Skeletal muscle tissue (tissue), 4 donors: Measurements from ENCODE around the gene SLC25A42. TPM values are rescaled to one million over a fixed set of nuclear protein-coding genes. Genes with fewer than 3 reads are reported as not detected.
A peak's percentile ranks its signal among the peaks of the same experiment; 100 is the strongest.

Experiments used
- H3K27ac ChIP-seq: one replicate; pipeline ENCODE4 v1.7.0; 2013; ENCODE audit warnings: mild to moderate bottlenecking, low read depth, low read length, inconsistent platforms
- H3K27me3 ChIP-seq, 3 donors: one replicate each; pipeline ENCODE4 v1.7.0; 2013; ENCODE audit warnings: low read length in 3 of 3; ENCODE audit not compliant: control insufficient read depth in 3 of 3, insufficient read depth in 3 of 3
- H3K36me3 ChIP-seq, 3 donors: one replicate each; pipeline ENCODE4 v1.7.0; 2013; ENCODE audit warnings: low read length in 3 of 3; ENCODE audit not compliant: control insufficient read depth in 3 of 3, insufficient read depth in 3 of 3
- H3K4me1 ChIP-seq, 3 donors: one replicate each; pipeline ENCODE4 v1.7.0; 2013; ENCODE audit warnings: low read length in 3 of 3, mild to moderate bottlenecking in 3 of 3; ENCODE audit not compliant: control insufficient read depth in 3 of 3, insufficient read depth in 3 of 3
- H3K4me3 ChIP-seq, 3 donors: one replicate each; pipeline ENCODE4 v1.7.0; 2013; ENCODE audit warnings: low read length in 3 of 3
- H3K9ac ChIP-seq, 3 donors: one replicate each; pipeline ENCODE4 v1.7.0; 2013; ENCODE audit warnings: low read length in 3 of 3, mild to moderate bottlenecking in 3 of 3, moderate library complexity in 2 of 3, low read depth in 1 of 3
- H3K9me3 ChIP-seq, 3 donors: one replicate each; pipeline ENCODE4 v1.7.0; 2013; ENCODE audit warnings: low read length in 3 of 3; ENCODE audit not compliant: control insufficient read depth in 3 of 3
- total RNA-seq: library from RNA; depleted of rRNA; stranded (reverse); fragments of >200 nt; gene quantifications from one replicate; pipeline ENCODE4 v1.2.3, GENCODE V29; 2014
- donor health status: Osteomylitis.

SLC25A42 gene
- total RNA-seq, 1 donor from 2014 or later = 7.8 TPM

GRCh38 chr19:19110410-19111135, 46.8 kb downstream of the SLC25A42 start:
- H3K4me1 ChIP-seq = peaks cover 0 to 24% (median 16%) of the 10 kb centered on the region in 3 donors
- H3K4me3 ChIP-seq = no peak overlapping the region
- H3K36me3 ChIP-seq = peaks cover 0 to 12% (median 6%) of the 10 kb centered on the region in 3 donors
- H3K9ac ChIP-seq = peak overlapping the region in 1 of 3 donors; percentile 8
- H3K9me3 ChIP-seq = no peaks in the 10 kb centered on the region
- no peak overlapping the region for H3K27ac ChIP-seq
- no peaks in the 10 kb centered on the region for H3K27me3 ChIP-seq

GRCh38 chr19:19111136-19111835, 47.5 kb downstream of the SLC25A42 start:
- Histone ChIP-seq H3K27ac (no peak overlapping the region), H3K9me3 (no peaks in the 10 kb centered on the region), H3K4me3 (no peak overlapping the region), H3K27me3 (no peaks in the 10 kb centered on the region), H3K4me1 (peaks cover 0 to 24% (median 16%) of the 10 kb centered on the region in 3 donors), H3K36me3 (peaks cover 0 to 12% (median 6%) of the 10 kb centered on the region in 3 donors), H3K9ac (no peak overlapping the region)

DNA sequence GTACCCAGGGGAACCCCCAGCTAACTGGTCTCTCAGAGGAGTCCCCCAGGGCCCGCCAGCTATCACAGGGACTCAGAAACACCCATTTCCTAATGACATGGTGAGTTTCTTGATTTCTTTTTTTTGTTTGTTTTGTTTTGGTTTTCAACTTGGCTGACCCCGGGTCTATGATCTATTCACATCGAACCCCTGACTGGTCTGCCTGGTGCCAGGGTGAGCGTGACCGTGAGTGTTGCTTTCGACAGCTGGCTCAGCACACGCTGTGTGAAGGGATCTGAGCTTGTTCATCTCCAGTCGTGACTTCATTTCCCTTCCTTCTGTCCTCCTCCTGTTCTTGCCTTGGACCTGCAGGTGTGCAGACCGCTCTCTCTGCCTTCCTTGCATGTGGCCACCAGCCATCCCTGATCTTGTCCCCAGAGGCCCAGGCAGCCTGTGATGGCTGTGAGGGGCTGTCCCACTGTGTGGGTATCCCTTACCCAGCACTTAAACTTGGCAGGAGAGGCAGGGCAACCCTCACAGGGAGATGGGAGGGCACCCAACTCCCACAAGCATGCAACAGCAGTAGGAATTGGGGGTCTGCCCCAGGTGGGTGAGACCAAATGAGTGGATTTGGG, 48.3 kb downstream of the SLC25A42 start:
- Histone ChIP-seq H3K27me3 (no peaks in the 10 kb centered on the region), H3K27ac (no peak overlapping the region)

GRCh38 chr19:19113040-19113626, 49.3 kb downstream of the SLC25A42 start:
- Histone ChIP-seq H3K36me3 (peaks cover 0 to 5% (median 4%) of the 10 kb centered on the region in 3 donors), H3K4me1 (peaks cover 0 to 24% (median 16%) of the 10 kb centered on the region in 3 donors), H3K9me3 (no peaks in the 10 kb centered on the region), H3K27me3 (no peaks in the 10 kb centered on the region), H3K4me3 (no peak overlapping the region), H3K27ac (no peak overlapping the region), H3K9ac (no peak overlapping the region)

More for the DNA sequence above, 48.3 kb downstream of the SLC25A42 start:
- Histone ChIP-seq H3K4me1 (peaks cover 0 to 24% (median 16%) of the 10 kb centered on the region in 3 donors), H3K9me3 (no peaks in the 10 kb centered on the region), H3K9ac (no peak overlapping the region), H3K36me3 (peaks cover 1 to 12% (median 6%) of the 10 kb centered on the region in 3 donors), H3K4me3 (no peak overlapping the region)

DNA sequence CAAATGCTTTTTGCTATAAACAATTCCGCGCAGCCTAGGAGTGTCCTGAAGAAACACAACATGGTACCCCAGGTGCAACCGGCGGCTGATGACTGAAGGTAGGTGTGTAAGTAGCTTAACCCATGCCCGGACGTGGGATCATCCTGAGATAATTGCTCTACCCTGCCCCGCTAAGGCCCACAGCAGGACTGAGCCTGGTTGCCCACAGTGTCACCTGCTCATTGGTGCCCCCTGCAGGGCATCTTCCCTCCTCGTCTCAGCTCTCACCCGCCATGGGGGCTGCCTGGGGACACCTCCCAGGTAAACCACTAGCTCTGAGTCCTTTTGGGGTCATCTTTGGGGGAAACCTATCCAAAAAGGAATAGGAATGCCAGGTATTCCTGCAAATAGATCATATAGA, 52.2 kb downstream of the SLC25A42 start:
- H3K9me3 ChIP-seq = no peaks in the 10 kb centered on the region
- H3K36me3 ChIP-seq = peaks cover 13 to 20% (median 19%) of the 10 kb centered on the region in 3 donors
- H3K4me1 ChIP-seq = peaks cover 0 to 9% (median 5%) of the 10 kb centered on the region in 3 donors
- no peak overlapping the region for H3K27ac ChIP-seq
- no peak overlapping the region for H3K4me3 ChIP-seq
- no peak overlapping the region for H3K9ac ChIP-seq
- no peaks in the 10 kb centered on the region for H3K27me3 ChIP-seq

DNA sequence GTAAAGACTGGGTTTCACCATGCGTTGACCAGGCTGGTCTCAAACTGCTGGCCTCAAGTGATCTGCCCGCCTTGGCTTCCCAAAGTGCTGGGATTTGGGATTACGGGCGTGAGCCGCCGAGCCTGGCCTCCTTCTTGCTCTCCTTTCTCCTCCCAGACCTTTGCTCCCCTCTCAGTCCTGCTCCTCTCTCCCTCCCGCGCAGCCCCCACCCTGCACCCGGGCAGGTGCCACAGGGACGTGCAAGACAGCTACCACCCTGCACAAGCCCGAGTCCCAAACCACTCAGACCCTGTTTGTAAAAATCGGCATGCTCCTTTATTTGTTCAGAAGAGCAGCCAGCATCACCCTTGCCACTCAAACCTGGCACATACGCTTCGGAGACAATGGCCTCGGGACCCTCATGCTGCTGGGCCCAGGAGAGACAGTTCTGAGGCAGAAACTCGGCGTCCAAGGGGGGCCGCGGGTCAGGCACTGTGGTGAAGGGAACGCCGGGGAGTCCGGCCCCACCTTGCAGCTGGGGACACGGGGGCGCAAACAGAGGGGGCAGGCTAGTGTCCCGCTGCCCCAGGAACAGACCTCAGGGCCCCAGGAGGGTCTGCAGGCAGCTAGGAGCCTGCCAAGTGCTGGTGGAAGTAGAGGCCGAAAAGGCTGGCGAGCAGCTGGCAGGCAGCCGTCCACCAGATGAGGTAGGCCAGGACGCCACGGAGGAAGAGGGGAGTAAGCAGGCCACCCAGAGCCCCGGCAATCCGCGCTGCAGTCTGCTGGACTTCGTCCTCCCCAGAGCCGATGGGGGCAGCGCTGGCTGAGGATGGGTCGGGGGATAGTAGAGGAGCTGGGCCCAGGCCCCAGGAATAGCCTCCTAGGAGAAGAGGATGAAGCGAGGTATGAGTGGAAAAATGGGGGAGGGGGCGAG, 55.8 kb downstream of the SLC25A42 start:
- no peak overlapping the region for H3K27ac ChIP-seq
- peaks cover 0 to 2% (median 0%) of the 10 kb centered on the region in 3 donors for H3K9me3 ChIP-seq
- no peak overlapping the region for H3K9ac ChIP-seq
- no peaks in the 10 kb centered on the region for H3K4me1 ChIP-seq
- H3K27me3 ChIP-seq = no peaks in the 10 kb centered on the region
- no peak overlapping the region for H3K4me3 ChIP-seq
- H3K36me3 ChIP-seq = peaks cover 21 to 36% (median 33%) of the 10 kb centered on the region in 3 donors

DNA sequence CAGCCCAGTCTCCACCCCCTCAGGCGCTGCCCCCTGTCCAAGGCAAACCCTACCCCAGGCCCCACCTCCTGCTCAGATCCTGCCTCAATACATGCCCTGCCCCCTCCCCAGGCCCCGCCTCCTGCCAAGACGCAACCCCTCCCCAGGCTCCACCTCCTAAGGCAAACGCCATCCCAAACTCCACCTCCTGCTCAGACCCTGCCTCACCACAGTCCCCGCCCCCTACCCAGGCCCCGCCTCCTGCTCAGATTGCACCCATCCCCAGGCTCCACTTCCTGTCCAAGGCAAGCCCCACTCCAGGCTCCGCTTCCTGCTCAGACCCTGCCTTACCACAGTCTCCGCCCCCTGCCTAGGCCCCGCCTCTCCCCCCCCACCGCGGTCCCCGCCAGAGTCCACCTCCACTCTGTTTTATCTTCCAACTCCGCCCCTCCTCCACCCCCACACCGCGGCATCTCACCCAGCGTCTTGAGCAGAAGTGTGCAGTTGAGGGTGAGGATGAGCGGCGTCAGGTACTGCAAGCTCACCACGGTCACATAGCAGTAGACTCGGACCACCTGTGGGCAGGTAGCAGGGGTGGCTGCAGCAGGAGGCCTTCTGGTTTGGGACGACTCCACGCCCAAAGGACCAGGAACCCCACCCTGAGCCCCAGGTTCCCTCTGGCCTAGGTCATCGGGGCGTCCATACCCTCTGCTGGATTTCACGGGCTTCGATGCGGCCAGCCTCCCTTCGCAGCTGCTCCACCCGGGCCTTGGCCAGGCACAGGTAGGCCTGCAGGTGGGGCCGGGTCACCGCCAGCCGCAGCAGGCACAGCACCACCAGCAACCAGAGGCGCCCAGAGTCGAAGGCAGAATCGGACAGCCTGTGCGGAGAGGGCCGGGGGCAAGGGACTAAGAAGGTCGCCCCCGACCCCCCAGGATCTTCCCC, 56.8 kb downstream of the SLC25A42 start:
- peaks cover 21 to 36% (median 33%) of the 10 kb centered on the region in 3 donors for H3K36me3 ChIP-seq
- no peak overlapping the region for H3K4me3 ChIP-seq
- H3K9ac ChIP-seq = no peak overlapping the region
- H3K9me3 ChIP-seq = peaks cover 0 to 2% (median 0%) of the 10 kb centered on the region in 3 donors
- H3K27ac ChIP-seq = no peak overlapping the region
- no peaks in the 10 kb centered on the region for H3K4me1 ChIP-seq
- H3K27me3 ChIP-seq = no peaks in the 10 kb centered on the region

- H3K27me3 ChIP-seq = no peaks in the 10 kb centered on the region
- peaks cover 0 to 2% (median 0%) of the 10 kb centered on the region in 3 donors for H3K9me3 ChIP-seq
- H3K27ac ChIP-seq = no peak overlapping the region
- H3K4me1 ChIP-seq = no peaks in the 10 kb centered on the region
- H3K9ac ChIP-seq = no peak overlapping the region
- H3K4me3 ChIP-seq = no peak overlapping the region
- H3K36me3 ChIP-seq = peaks cover 21 to 34% (median 33%) of the 10 kb centered on the region in 3 donors
Observed at GRCh38 chr19:19121371-19121770, 57.6 kb downstream of the SLC25A42 start.
